Measurements from ENCODE around the gene TFDP2. TPM values are rescaled to one million over a fixed set of nuclear protein-coding genes. Genes with fewer than 3 reads are reported as not detected.

TFDP2 gene
- total and polyA plus RNA-seq, 10 of the 15 experiments (the other 5 are each of a cell fraction or from before 2014, with no cell fraction given), result 28.3 to 100 (median 49.7) TPM

DNA sequence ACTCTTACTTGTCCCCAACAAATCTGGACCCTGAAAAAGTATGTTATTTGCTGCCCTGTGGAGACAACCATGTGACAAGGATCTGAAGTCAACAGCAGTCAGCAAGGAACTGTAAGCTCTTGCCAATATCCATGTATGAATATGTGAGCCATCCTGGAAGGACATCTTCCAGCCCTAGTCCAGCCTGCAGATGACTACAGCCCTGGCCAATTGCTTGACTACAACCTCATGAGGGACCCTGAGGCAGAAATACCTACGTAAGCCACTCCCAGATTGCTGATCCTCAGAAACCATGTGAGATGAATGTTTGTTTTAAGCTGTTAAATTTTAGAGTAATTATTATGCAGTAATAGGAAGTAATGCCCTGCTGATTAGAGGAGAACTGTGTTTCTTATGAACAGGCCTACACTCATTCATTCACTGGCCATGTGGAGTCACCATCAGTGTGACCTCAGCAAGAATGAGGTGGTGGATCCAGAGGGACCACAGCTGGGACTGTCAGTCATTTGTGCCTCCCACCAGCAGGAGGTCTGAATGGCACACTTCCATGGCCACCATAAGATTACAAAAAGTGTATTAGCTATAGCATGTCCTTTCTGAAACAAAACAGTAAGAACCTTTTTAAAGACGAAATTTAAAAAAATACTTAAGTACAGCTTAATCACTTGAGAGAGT lies 92.6 kb downstream of the TFDP2 start:
- Histone ChIP-seq H4K20me1 (ENCODE audit: control insufficient read depth, insufficient read depth) (no peaks in the 10 kb centered on the region), H3K9ac (ENCODE audit: control insufficient read depth, insufficient read depth, low read length) (no peak overlapping the region), H3K79me2 (ENCODE audit: control insufficient read depth, insufficient read depth, low read length) (no peaks in the 10 kb centered on the region), H3K9me3 (replicated peaks; ENCODE audit: control insufficient read depth, insufficient read depth, low read length) (no peaks in the 10 kb centered on the region; the same call in 2 of the 3 replicates), H3K36me3 (ENCODE audit: control insufficient read depth in 2 of 2, insufficient read depth in 2 of 2, low read length in 1 of 2) (no peaks in the 10 kb centered on the region), H3K27ac (ENCODE audit: control insufficient read depth, insufficient read depth) (no peak overlapping the region), H3K4me2 (ENCODE audit: control insufficient read depth, insufficient read depth) (no peak overlapping the region), H3K4me1 (ENCODE audit: control insufficient read depth, insufficient read depth, low read length) (no peaks in the 10 kb centered on the region), H3K4me3 (no peak overlapping the region), H3K27me3 (replicated peaks in 1 of 2; ENCODE audit: control insufficient read depth in 2 of 2, insufficient read depth in 2 of 2, low read length in 1 of 2) (no peaks in the 10 kb centered on the region), H2AFZ (ENCODE audit: control insufficient read depth, low read depth, low read length) (no peak overlapping the region)
- WGBS (ENCODE audit: insufficient coverage, insufficient replicate concordance, low lambda C conversion rate, missing lambda C conversion rate), result 62% methylated on average over 2 of the region's 2 CpGs
- FAIRE-seq, result no peak
- ChIA-PET SMC1A (ENCODE audit: uncharacterized antibody, unreplicated experiment) (interaction anchor here (1.8 kb wide), 1 partner anchor 22 kb away, joined by 4 read pairs; no protein-coding TSS in a partner anchor), CTCF (no interaction called here), POLR2A (no interaction called here), RAD21 (ENCODE audit: unreplicated experiment) (no interaction called here)
- no TSS peak for BruUV-seq (replicated peaks)
- in situ Hi-C loops (cut with MboI), result no loop called here
- TF ChIP-seq, protein P1, sequence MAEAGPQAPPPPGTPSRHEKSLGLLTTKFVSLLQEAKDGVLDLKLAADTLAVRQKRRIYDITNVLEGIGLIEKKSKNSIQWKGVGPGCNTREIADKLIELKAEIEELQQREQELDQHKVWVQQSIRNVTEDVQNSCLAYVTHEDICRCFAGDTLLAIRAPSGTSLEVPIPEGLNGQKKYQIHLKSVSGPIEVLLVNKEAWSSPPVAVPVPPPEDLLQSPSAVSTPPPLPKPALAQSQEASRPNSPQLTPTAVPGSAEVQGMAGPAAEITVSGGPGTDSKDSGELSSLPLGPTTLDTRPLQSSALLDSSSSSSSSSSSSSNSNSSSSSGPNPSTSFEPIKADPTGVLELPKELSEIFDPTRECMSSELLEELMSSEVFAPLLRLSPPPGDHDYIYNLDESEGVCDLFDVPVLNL (IDR thresholded peaks at IDR 0.05; ENCODE audit: low read depth, low read length), result no peak
- no peak for TF ChIP-seq RUNX3 (IDR thresholded peaks at IDR 0.05; ENCODE audit: low read length)
- no peak for TF ChIP-seq CEBPB (IDR thresholded peaks at IDR 0.05; ENCODE audit: borderline replicate concordance in 1 of 2, low read depth in 2 of 2, low read length in 2 of 2)
- intact Hi-C loops (cut with micrococcal nuclease; ENCODE audit: unreplicated experiment), result no loop called here
- ATAC-seq, result no peak
- no peak for DNase-seq (ENCODE audit: low read depth, low spot score)

DNA sequence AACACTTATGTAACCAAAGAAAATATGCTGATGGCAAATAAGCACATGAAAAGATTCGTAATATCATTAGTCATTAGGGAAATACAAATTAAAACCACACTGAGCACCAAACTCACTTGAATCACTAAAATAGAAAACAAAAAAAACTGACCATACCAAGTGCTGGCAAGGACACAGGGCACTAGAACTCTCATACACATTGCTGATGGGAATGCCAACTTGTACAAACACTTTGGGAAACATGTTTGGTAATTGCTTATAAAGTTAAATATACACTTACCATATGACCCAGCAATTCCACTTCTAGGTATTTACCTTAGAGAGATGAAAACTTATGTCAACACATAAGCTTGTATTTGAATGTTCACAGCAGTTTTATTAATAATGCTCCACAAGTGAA lies 95.5 kb downstream of the TFDP2 start:
- POLR2A ChIA-PET, result no interaction called here
- ATAC-seq (no peak), FAIRE-seq (no peak), DNase-seq (ENCODE audit: low read depth, low spot score) (no peak)
- RAD21 ChIA-PET (ENCODE audit: unreplicated experiment), result no interaction called here
- Histone ChIP-seq H3K4me3 (no peak overlapping the region), H3K36me3 (ENCODE audit: control insufficient read depth in 2 of 2, insufficient read depth in 2 of 2, low read length in 1 of 2) (no peaks in the 10 kb centered on the region), H3K9me3 (replicated peaks; ENCODE audit: control insufficient read depth, insufficient read depth, low read length) (no peaks in the 10 kb centered on the region; the same call in 2 of the 3 replicates), H3K27ac (ENCODE audit: control insufficient read depth, insufficient read depth) (no peak overlapping the region), H3K4me2 (ENCODE audit: control insufficient read depth, insufficient read depth) (no peak overlapping the region), H3K9ac (ENCODE audit: control insufficient read depth, insufficient read depth, low read length) (no peak overlapping the region), H2AFZ (ENCODE audit: control insufficient read depth, low read depth, low read length) (no peak overlapping the region), H4K20me1 (ENCODE audit: control insufficient read depth, insufficient read depth) (no peaks in the 10 kb centered on the region), H3K27me3 (replicated peaks in 1 of 2; ENCODE audit: control insufficient read depth in 2 of 2, insufficient read depth in 2 of 2, low read length in 1 of 2) (no peaks in the 10 kb centered on the region), H3K79me2 (ENCODE audit: control insufficient read depth, insufficient read depth, low read length) (no peaks in the 10 kb centered on the region), H3K4me1 (ENCODE audit: control insufficient read depth, insufficient read depth, low read length) (no peaks in the 10 kb centered on the region)
- intact Hi-C loops (cut with micrococcal nuclease; ENCODE audit: unreplicated experiment), result no loop called here
- in situ Hi-C loops (cut with MboI), result no loop called here
- CTCF ChIA-PET, result no interaction called here
- WGBS (ENCODE audit: insufficient coverage, insufficient replicate concordance, low lambda C conversion rate, missing lambda C conversion rate), result 73% methylated on average over 1 of the region's 1 CpG
- no TSS peak for BruUV-seq (replicated peaks)
- SMC1A ChIA-PET (ENCODE audit: uncharacterized antibody, unreplicated experiment), result no interaction called here
- TF ChIP-seq, protein P2, sequence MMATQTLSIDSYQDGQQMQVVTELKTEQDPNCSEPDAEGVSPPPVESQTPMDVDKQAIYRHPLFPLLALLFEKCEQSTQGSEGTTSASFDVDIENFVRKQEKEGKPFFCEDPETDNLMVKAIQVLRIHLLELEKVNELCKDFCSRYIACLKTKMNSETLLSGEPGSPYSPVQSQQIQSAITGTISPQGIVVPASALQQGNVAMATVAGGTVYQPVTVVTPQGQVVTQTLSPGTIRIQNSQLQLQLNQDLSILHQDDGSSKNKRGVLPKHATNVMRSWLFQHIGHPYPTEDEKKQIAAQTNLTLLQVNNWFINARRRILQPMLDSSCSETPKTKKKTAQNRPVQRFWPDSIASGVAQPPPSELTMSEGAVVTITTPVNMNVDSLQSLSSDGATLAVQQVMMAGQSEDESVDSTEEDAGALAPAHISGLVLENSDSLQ (IDR thresholded peaks at IDR 0.05), result no peak
- no peak for TF ChIP-seq NBN (IDR thresholded peaks at IDR 0.05)
- TF ChIP-seq RBBP5 (conservative IDR thresholded peaks at IDR 0.05), result no peak
- no peak for TF ChIP-seq FOS (IDR thresholded peaks at IDR 0.05; ENCODE audit: borderline replicate concordance, extremely low read depth, insufficient read length)
